NCI-H1694 treated with DMSO at 0.1 percent for 48 hours (cell line): ENCODE measurements around the gene CLCN2.

Experiments
- DNase-seq: peaks from one replicate; lab custom pipeline; 2025; lab: John Stamatoyannopoulos, UW

Gene CLCN2

GRCh38 chr3:184296616-184297015 lies 64.8 kb downstream of the CLCN2 start:
- no peak for DNase-seq
